ENCODE results near the gene SLC8A2.

GRCh38 chr19:47411101-47411500, 60.6 kb downstream of the SLC8A2 start:
- TF ChIP-seq EP300 (IDR thresholded peaks at IDR 0.05; ENCODE audit: borderline replicate concordance): no peak
- TF ChIP-seq NFIC (IDR thresholded peaks at IDR 0.05): no peak

All from Ishikawa (cell line).